ENCODE measurements around the gene PRR16.
"Not testable (repeated sequence)": the region's sequence is repeated elsewhere in the genome, so short reads cannot be mapped to it uniquely, and the experiment has no call there.

Gene PRR16

DNA sequence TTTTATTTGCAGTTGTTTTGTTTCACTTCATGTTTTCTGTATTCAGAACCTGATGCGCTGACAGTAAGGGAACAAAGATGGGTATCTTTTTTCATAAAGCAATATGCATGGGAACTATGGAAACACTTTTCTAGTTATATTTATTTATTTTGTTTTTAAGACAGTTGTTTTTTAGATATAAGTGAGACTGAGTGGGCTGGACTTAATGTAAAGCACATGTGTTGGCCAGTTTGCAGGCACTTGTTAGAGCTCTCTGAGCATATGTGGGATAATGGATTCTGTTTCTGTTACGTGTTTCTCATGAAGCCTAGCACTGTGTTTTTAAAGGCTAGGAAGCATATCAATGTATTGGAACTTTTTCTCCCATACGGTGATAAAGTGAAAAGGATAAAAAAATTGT, 164.1 kb downstream of the PRR16 start:
- H3K27ac ChIP-seq: no peak overlapping the region
- no peak for DNase-seq (ENCODE audit: low read depth, low spot score)

DNA sequence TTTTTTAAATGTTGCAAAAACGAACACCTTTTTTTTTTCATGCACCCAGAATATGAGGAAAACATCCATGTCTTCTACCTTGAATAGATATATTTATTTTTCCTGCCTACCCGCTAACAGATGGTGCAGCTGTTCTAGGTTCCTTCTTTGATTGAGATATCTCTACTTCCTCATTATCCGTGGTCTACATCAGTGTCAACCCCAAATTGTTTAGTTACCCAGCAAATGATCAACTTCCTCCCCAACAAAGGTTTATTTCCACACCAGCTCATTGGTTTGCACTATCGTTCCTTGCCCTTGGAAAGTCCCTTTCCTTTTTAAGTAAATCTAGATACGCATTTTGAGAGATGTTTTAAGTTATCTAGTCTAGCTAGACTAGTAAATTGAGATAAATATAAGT, 166.4 kb downstream of the PRR16 start:
- DNase-seq (ENCODE audit: low read depth, low spot score): no peak
- no peak overlapping the region for H3K27ac ChIP-seq

GRCh38 chr5:120631611-120632010, 167.5 kb downstream of the PRR16 start:
- no peak overlapping the region for H3K27ac ChIP-seq
- DNase-seq (ENCODE audit: low read depth, low spot score): no peak

GRCh38 chr5:120632430-120632829, 168.3 kb downstream of the PRR16 start:
- no peak overlapping the region for H3K27ac ChIP-seq
- DNase-seq (ENCODE audit: low read depth, low spot score): no peak

- H3K27ac ChIP-seq: no peak overlapping the region
- DNase-seq (ENCODE audit: low read depth, low spot score): no peak
These were observed 174.3 kb downstream of the PRR16 start for GRCh38 chr5:120638449-120638848.

- DNase-seq (ENCODE audit: low read depth, low spot score): no peak
- no peak overlapping the region for H3K27ac ChIP-seq
These were observed 176.7 kb downstream of the PRR16 start for GRCh38 chr5:120640778-120641177.

- DNase-seq (ENCODE audit: low read depth, low spot score): no peak
- no peak overlapping the region for H3K27ac ChIP-seq
These were observed 180.4 kb downstream of the PRR16 start for GRCh38 chr5:120644516-120644915.

DNA sequence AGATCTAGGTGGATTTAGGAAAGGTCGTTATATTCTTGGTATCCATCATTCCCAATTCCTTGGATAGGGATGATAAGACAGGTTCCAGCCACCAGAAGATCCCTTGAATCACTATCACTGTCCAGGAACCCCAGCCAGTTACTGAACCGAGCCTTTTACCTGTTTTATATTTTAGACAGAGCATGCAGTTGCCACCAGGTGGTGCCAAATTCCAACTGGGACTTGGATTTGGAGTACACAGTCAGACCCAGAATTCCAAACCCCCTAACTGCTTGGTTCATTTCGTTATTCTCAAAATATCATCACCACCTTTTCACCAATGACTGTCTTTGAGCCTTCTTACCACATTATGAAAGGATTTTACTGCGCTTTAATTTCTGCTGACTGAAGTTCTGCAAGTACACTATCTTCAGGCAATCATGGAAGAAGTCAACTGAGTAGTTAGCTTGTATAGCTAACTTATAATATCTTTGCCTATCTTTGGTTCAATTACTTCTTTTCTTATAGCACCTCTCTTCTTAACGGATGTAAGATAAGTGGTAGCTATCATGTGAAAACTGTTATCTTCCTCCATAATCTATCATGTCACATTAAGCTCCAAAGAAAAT, 191.8 kb downstream of the PRR16 start:
- DNase-seq (ENCODE audit: low read depth, low spot score): no peak
- no peak overlapping the region for H3K27ac ChIP-seq

GRCh38 chr5:120657104-120657503, 193.0 kb downstream of the PRR16 start:
- DNase-seq (ENCODE audit: low read depth, low spot score): no peak
- no peak overlapping the region for H3K27ac ChIP-seq

DNA sequence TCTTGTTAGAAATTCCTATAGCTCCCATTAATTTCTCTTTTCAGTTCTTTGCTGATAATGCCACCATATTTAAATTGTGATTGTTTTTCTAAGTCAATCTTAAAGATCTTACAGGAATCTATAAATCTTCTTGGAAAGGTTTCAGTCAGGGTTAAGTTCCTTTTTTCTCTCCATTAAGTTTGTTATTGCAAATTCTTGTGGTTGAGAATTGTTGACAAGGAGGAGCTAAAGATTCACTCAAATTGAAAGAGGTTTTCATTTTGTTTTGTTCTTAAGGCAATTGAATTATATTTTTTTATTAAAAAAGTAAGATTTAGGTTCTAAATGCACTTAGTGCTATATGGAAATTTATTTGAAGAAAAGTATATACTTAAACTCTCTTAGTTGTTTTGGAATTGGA, 213.4 kb downstream of the PRR16 start:
- no peak for DNase-seq (ENCODE audit: low read depth, low spot score)
- H3K27ac ChIP-seq: no peak overlapping the region

- no peak for DNase-seq (ENCODE audit: low read depth, low spot score)
These were observed 214.2 kb downstream of the PRR16 start for GRCh38 chr5:120678279-120678678.

GRCh38 chr5:120682851-120683250, 218.8 kb downstream of the PRR16 start:
- no peak overlapping the region for H3K27ac ChIP-seq
- no peak for DNase-seq (ENCODE audit: low read depth, low spot score)

More at GRCh38 chr5:120678279-120678678, 214.2 kb downstream of the PRR16 start:
- H3K27ac ChIP-seq: no peak overlapping the region

DNA sequence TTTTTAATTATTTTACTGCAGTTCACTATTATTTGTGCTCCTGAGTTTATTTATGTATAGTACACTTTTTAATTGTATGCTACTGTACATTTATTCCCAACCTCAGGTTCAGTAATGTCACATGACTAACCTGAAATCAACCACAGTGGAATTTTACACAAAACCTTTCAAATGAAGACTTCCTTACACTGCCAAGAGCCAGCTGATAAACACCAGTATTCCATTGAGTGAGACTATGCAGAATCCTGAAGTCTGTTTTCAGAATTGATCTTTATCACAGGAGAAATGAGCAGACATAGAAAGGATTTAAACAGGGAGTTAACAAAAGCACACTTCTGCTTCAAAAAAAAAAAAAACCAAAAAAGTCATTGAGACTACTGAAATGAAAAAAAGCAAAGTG, 219.5 kb downstream of the PRR16 start:
- no peak overlapping the region for H3K27ac ChIP-seq

DNA sequence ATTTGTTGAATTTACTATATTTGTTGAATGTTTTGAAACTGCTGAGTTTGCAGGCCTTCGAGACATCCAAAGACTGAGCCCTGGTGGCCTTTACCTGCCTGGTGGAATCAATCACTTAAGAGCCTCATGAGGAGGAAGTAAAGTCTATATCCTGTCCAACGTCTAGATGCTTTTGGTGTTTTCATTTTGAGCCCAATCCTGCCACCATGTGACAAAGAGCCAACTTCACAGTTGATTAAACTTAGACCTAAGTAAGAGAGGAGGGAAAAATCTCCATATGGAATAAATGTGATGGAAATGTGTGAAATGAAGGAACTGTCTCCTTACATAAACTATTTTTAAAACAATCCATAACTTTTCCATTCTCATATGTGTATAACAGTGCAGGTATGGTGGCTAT, 220.1 kb downstream of the PRR16 start:
- DNase-seq (ENCODE audit: low read depth, low spot score): no peak
- no peak overlapping the region for H3K27ac ChIP-seq

More for the DNA sequence above, 219.5 kb downstream of the PRR16 start:
- DNase-seq (ENCODE audit: low read depth, low spot score): no peak

GRCh38 chr5:120684749-120685415, 220.8 kb downstream of the PRR16 start:
- H3K27ac ChIP-seq: no peak overlapping the region
- no peak for DNase-seq (ENCODE audit: low read depth, low spot score)

DNA sequence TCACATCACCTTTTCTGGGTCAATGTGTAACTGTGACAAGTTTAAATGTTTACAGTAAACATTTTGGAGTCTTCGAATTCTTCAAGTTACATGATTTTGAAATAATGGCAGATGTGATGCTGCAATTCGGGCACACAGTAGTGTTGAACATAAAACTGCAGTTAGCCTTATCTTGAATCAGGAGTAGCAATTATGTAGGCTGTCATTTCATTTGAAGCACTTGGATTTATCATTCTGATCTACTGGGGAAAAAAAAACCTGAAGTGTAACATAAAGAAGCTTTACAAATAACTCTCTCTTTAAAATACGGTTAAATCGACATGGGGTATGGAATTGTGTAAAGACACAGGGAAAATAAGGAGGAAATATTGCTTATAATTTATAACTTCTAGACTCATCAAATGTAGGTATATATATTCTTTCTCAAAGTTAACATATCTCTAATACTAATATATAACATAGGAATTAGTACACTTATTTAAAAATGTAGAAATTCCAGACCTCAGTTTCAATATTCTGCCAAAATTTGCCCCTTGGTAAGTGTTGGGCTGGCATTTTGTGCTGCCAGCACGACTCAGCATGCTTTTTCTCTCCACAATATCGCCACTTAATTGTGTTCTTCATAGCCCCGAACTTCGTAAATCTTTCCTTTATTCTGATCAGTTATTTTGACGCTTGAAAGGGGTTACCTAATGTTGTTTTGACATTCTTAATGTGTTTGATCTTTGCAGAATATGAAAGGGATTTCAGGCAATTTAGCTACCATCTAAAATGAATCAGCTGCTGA, 226.7 kb downstream of the PRR16 start:
- no peak overlapping the region for H3K27ac ChIP-seq
- DNase-seq (ENCODE audit: low read depth, low spot score): no peak

DNA sequence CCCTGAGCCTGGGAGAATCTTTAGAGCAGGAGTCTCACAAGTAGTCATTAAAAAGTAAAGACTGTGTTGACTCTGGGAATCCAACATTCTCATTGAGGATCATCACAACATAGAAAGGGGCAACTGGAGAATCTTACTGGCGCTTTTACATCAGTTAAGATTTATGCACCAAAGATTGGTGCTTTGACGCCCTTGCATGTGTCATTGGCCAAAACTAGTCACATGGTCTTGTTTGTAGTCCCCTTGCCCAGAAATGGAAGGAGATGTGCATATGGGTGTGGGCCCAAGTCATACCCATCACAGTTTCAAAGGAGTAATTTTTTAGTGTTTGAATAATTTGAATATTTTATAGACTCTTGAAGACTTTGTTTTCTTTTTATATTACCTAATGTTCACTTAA, 228.2 kb downstream of the PRR16 start:
- no peak for DNase-seq (ENCODE audit: low read depth, low spot score)
- no peak overlapping the region for H3K27ac ChIP-seq

DNA sequence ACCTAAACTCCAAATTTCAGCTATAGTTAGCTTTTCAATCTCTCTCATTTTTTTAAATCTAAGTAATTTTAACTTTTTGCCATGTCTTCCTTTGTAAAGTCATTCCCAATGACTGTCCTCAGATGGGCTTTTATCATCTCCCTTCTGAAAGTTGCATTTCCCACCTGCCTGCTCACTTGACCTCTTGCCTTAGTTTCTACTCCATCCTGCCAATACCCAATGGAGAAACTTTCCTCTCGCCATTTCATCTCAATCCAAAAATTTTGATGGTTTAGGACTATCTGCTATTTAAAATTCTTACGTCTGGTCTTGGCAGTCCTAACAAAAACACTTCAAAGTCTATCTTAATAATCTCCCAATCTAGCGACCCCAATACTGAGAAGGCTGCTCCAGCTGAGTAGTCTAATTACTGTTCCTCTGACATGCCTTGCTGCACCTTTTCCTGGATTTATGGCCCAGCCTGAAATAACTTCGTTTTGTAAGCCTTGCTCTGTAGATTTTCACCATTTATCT, 231.3 kb downstream of the PRR16 start:
- no peak overlapping the region for H3K27ac ChIP-seq
- no peak for DNase-seq (ENCODE audit: low read depth, low spot score)

DNA sequence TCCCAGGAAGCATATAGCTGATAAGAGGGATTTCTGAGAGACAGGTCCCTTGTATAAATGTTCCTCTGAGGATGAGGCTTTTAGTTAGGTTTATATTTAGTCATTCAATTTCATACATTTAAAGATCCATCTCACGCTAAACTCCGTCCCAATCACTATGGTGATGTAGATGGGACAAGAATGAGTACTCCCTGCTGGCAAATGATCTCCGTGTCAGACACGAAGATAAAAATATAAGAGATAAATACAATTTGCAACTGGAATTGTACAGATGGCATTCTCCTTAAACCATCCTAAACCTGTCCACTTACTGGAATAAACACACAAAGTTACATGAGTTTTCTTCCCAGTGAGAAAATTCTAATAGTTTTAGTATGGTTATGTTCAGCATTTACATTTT, 233.0 kb downstream of the PRR16 start:
- no peak overlapping the region for H3K27ac ChIP-seq
- DNase-seq (ENCODE audit: low read depth, low spot score): no peak

GRCh38 chr5:120697670-120698327, 233.7 kb downstream of the PRR16 start:
- H3K27ac ChIP-seq: not testable (repeated sequence)

GRCh38 chr5:120700653-120701052, 236.6 kb downstream of the PRR16 start:
- DNase-seq (ENCODE audit: low read depth, low spot score); H3K27ac ChIP-seq: not testable (repeated sequence)

More at GRCh38 chr5:120697670-120698327, 233.7 kb downstream of the PRR16 start:
- not testable (repeated sequence) for DNase-seq (ENCODE audit: low read depth, low spot score)
